Measurements from ENCODE around the gene ETFRF1. TPM values are rescaled to one million over a fixed set of nuclear protein-coding genes. Genes with fewer than 3 reads are reported as not detected.

ETFRF1 gene, protein sequence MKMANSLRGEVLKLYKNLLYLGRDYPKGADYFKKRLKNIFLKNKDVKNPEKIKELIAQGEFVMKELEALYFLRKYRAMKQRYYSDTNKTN
- total RNA-seq (2021; ENCODE audit: unreplicated experiment): 8.4 TPM
- 1.2 and 2.4 TPM in 2 replicates for polyA plus RNA-seq (2012)
- Bru-seq, nascent RNA: percentile 66 among the genes with signal in this experiment
- percentile 63 among the genes with signal in this experiment for BruChase-seq, experiment 1, labeled RNA remaining after a 6-hour chase
- BruChase-seq, experiment 2, labeled RNA remaining after a 2-hour chase: percentile 60 among the genes with signal in this experiment
- long read RNA-seq, partial matches to known transcripts: 0 of 11 reads
- long read RNA-seq, other reads (novel, unspliced or antisense): 6 of 11 reads

DNA sequence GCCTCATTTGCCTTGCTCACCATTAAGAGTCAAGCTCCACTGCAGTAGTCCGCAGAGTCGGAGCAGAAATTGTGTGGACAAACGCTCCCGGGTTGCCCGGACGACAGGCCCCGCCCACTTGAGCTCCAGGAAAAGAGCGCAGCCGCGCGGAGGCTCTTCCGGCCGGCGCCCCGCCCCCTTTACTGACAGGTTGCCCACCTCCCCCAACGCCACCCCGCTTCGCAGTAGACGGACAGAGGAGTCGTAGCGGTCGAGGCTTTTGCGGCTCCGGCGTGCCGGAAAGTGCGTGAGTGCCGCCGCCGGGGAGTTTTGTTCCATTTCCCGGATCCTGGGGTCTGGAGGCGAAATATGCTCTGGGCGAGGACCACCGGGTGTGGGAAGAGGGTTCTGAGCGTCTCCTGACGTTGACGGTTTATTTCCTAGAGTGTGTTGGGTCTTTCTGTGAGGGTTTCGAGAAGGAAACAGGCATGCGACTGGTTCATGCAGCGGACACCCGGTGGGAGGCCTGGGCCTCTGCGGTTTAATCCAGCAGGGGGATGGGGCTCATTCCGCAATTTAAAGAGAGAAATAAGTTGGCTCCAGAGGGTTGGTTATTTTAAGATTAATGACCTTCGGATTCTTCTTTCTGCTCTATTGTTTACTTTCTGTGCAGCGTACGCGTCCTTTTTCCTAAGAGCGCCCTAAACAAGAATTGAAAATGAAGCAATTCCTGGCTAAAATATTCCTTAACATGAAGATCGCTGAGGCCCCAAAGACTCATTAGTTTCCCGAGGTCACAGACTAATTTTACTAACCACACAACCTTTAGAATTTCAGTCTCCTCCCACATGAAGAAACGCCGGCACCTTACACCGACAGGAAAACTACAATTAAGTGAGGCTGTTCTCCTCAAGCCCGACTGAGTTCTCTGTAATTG lies at the start of gene ETFRF1, which contains the start of gene DNAI7:
ETFRF1 (plus strand) TSS at position 182 of the 916 bp plus-strand sequence. CDS start 8,720 bp downstream, outside the sequence.
DNAI7 (minus strand) TSS at position 105 of the 916 bp plus-strand sequence; CDS start at position 23, 82 bp downstream.
- H3K27ac ChIP-seq (ENCODE audit: low read depth, low read length): peak within 1 kb of the TSS; percentile 50
- no peaks in the 10 kb centered on the region for H3K9me2 ChIP-seq (ENCODE audit: insufficient read depth)
- POLR2A ChIA-PET: interaction anchor here (0.7 to 1.9 kb wide), 3 partner anchors 9 to 189 kb away, joined by 3 to 8 read pairs (median 5); no protein-coding TSS in a partner anchor
- CTCF ChIA-PET: interaction anchor here (1.0 to 1.7 kb wide), 3 partner anchors 40 to 1419 kb away, joined by 3 to 5 read pairs (median 3); no protein-coding TSS in a partner anchor
- peak within 1 kb of the TSS; percentile 71 for H3K9ac ChIP-seq (ENCODE audit: low read length)
- H2AFZ ChIP-seq (ENCODE audit: low read depth, low read length, poor library complexity, severe bottlenecking): no peak within 1 kb of the TSS
- intact Hi-C loops (cut with micrococcal nuclease): no loop called here
- DNase-seq (ENCODE audit: low read depth, low spot score) (peak; percentile 86), ATAC-seq (peak; percentile 98)
- H3K4me1 ChIP-seq (ENCODE audit: control insufficient read depth in 1 of 2, insufficient read depth in 2 of 2, low read length in 2 of 2): peaks cover 3 to 14% of the 10 kb centered on the region in 2 experiments; a peak in 2 of 4 replicates
- RAD21 ChIA-PET (ENCODE audit: low non-redundant PET in 1 of 2, low total read pairs in 2 of 2, uncharacterized antibody in 2 of 2, unreplicated experiment in 2 of 2): no interaction called here
- H4K20me1 ChIP-seq (ENCODE audit: insufficient read depth): no peaks in the 10 kb centered on the region
- H3K79me2 ChIP-seq (ENCODE audit: insufficient read depth, low read length): no peaks in the 10 kb centered on the region
- TSS peak; percentile 85 for BruUV-seq (replicated peaks)
- H3K36me3 ChIP-seq (ENCODE audit: control insufficient read depth in 1 of 2, insufficient read depth in 2 of 2, low read length in 2 of 2): no peaks in the 10 kb centered on the region
- peak within 1 kb of the TSS; percentile 63 to 78 for H3K4me3 ChIP-seq (replicated peaks in 1 of 2; ENCODE audit: low read depth in 1 of 2, low read length in 2 of 2)
- H3K27me3 ChIP-seq (ENCODE audit: insufficient read depth, low read length): no peaks in the 10 kb centered on the region
- H3K4me2 ChIP-seq (ENCODE audit: low read length): peak within 1 kb of the TSS; percentile 93
- no peaks in the 10 kb centered on the region for H3K9me3 ChIP-seq (ENCODE audit: control insufficient read depth in 1 of 2, insufficient read depth in 1 of 2, low read depth in 1 of 2, low read length in 2 of 2)
- TF ChIP-seq, protein P1, sequence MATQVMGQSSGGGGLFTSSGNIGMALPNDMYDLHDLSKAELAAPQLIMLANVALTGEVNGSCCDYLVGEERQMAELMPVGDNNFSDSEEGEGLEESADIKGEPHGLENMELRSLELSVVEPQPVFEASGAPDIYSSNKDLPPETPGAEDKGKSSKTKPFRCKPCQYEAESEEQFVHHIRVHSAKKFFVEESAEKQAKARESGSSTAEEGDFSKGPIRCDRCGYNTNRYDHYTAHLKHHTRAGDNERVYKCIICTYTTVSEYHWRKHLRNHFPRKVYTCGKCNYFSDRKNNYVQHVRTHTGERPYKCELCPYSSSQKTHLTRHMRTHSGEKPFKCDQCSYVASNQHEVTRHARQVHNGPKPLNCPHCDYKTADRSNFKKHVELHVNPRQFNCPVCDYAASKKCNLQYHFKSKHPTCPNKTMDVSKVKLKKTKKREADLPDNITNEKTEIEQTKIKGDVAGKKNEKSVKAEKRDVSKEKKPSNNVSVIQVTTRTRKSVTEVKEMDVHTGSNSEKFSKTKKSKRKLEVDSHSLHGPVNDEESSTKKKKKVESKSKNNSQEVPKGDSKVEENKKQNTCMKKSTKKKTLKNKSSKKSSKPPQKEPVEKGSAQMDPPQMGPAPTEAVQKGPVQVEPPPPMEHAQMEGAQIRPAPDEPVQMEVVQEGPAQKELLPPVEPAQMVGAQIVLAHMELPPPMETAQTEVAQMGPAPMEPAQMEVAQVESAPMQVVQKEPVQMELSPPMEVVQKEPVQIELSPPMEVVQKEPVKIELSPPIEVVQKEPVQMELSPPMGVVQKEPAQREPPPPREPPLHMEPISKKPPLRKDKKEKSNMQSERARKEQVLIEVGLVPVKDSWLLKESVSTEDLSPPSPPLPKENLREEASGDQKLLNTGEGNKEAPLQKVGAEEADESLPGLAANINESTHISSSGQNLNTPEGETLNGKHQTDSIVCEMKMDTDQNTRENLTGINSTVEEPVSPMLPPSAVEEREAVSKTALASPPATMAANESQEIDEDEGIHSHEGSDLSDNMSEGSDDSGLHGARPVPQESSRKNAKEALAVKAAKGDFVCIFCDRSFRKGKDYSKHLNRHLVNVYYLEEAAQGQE (IDR thresholded peaks at IDR 0.05; ENCODE audit: low read depth): no peak
- TF ChIP-seq JUND (IDR thresholded peaks at IDR 0.05) (no peak), ZNF274 (IDR thresholded peaks at IDR 0.05; ENCODE audit: low read depth, low read length) (no peak), EGR1 (IDR thresholded peaks at IDR 0.05; ENCODE audit: low read depth) (peak; percentile 43; the same call in 1 of the 2 replicates), RAD21 (IDR thresholded peaks at IDR 0.05; ENCODE audit: low read depth) (0 out of 2 replicates have a peak, but pooled peaks have one; percentile 12), FOSL1 (IDR thresholded peaks at IDR 0.05; ENCODE audit: low read depth) (no peak), TCF7L2 (IDR thresholded peaks at IDR 0.05; ENCODE audit: borderline replicate concordance, extremely low read depth, insufficient read depth, insufficient read length) (no peak), POLR2A (IDR thresholded peaks at IDR 0.05; ENCODE audit: borderline replicate concordance, extremely low read depth, insufficient read depth, insufficient read length) (peak; percentile 62), YY1 (IDR thresholded peaks at IDR 0.05; ENCODE audit: extremely low read depth, insufficient replicate concordance, low read depth, low read length) (peak; percentile 20), ZFX (IDR thresholded peaks at IDR 0.05) (peak; percentile 77), SP1 (IDR thresholded peaks at IDR 0.05; ENCODE audit: low read depth) (peak; percentile 56; the same call in 1 of the 2 replicates), EZH2phosphoT487 (IDR thresholded peaks at IDR 0.05; ENCODE audit: borderline replicate concordance) (no peak)
- TF ChIP-seq, protein P2, sequence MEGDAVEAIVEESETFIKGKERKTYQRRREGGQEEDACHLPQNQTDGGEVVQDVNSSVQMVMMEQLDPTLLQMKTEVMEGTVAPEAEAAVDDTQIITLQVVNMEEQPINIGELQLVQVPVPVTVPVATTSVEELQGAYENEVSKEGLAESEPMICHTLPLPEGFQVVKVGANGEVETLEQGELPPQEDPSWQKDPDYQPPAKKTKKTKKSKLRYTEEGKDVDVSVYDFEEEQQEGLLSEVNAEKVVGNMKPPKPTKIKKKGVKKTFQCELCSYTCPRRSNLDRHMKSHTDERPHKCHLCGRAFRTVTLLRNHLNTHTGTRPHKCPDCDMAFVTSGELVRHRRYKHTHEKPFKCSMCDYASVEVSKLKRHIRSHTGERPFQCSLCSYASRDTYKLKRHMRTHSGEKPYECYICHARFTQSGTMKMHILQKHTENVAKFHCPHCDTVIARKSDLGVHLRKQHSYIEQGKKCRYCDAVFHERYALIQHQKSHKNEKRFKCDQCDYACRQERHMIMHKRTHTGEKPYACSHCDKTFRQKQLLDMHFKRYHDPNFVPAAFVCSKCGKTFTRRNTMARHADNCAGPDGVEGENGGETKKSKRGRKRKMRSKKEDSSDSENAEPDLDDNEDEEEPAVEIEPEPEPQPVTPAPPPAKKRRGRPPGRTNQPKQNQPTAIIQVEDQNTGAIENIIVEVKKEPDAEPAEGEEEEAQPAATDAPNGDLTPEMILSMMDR (IDR thresholded peaks at IDR 0.05 in 2 of 3, conservative IDR thresholded peaks at IDR 0.05 in 1 of 3; ENCODE audit: borderline replicate concordance in 1 of 3, insufficient read depth in 1 of 3, low read depth in 2 of 3, low read length in 2 of 3): no peak
- TF ChIP-seq, protein P3, sequence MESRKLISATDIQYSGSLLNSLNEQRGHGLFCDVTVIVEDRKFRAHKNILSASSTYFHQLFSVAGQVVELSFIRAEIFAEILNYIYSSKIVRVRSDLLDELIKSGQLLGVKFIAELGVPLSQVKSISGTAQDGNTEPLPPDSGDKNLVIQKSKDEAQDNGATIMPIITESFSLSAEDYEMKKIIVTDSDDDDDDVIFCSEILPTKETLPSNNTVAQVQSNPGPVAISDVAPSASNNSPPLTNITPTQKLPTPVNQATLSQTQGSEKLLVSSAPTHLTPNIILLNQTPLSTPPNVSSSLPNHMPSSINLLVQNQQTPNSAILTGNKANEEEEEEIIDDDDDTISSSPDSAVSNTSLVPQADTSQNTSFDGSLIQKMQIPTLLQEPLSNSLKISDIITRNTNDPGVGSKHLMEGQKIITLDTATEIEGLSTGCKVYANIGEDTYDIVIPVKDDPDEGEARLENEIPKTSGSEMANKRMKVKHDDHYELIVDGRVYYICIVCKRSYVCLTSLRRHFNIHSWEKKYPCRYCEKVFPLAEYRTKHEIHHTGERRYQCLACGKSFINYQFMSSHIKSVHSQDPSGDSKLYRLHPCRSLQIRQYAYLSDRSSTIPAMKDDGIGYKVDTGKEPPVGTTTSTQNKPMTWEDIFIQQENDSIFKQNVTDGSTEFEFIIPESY (IDR thresholded peaks at IDR 0.05; ENCODE audit: extremely low read depth, insufficient replicate concordance, low read length): no peak
- TF ChIP-seq, protein P4, sequence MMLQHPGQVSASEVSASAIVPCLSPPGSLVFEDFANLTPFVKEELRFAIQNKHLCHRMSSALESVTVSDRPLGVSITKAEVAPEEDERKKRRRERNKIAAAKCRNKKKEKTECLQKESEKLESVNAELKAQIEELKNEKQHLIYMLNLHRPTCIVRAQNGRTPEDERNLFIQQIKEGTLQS (IDR thresholded peaks at IDR 0.05): no peak
